IPS-NIHi11 (cell line): ENCODE measurements around the gene SF3B3.
"Not testable (repeated sequence)": the region's sequence is repeated elsewhere in the genome, so short reads cannot be mapped to it uniquely, and the experiment has no call there.

Experiments
- DNase-seq: peaks from one replicate; pipeline ENCODE4 v3.0.0; 2012; ENCODE audit warnings: mixed read lengths, low spot score

The SF3B3 gene

GRCh38 chr16:70511833-70512232 lies 11.8 kb upstream of the SF3B3 start:
- no peak for DNase-seq

- no peak for DNase-seq
Observed at GRCh38 chr16:70512456-70512855, 11.2 kb upstream of the SF3B3 start.

GRCh38 chr16:70520612-70521297 lies 2.9 kb upstream of the SF3B3 start:
- no peak for DNase-seq

- DNase-seq: no peak
Observed at GRCh38 chr16:70522216-70523075, 1.2 kb upstream of the SF3B3 start.

GRCh38 chr16:70523076-70523742 lies 407 bp upstream of the SF3B3 start, which contains the start of gene COG4:
TSS of gene COG4 (minus strand) at chr16:70523554. CDS start at chr16:70523543, 11 bp downstream.
- DNase-seq: peak; percentile 96

GRCh38 chr16:70524399-70524825 lies 796 bp downstream of the SF3B3 start:
- not testable (repeated sequence) for DNase-seq

GRCh38 chr16:70526403-70526802 lies 2.8 kb downstream of the SF3B3 start:
- no peak for DNase-seq

- no peak for DNase-seq
Observed at GRCh38 chr16:70527315-70527996, 3.8 kb downstream of the SF3B3 start.

GRCh38 chr16:70529051-70529777 lies 5.6 kb downstream of the SF3B3 start:
- DNase-seq: no peak

GRCh38 chr16:70529954-70530353 lies 6.3 kb downstream of the SF3B3 start:
- not testable (repeated sequence) for DNase-seq

- no peak for DNase-seq
Observed at GRCh38 chr16:70534971-70535370, 11.4 kb downstream of the SF3B3 start.

- no peak for DNase-seq
Observed at GRCh38 chr16:70540994-70541393, 17.4 kb downstream of the SF3B3 start.

- DNase-seq: no peak
Observed at GRCh38 chr16:70544548-70544947, 20.9 kb downstream of the SF3B3 start.

- DNase-seq: no peak
Observed at GRCh38 chr16:70548936-70549335, 25.3 kb downstream of the SF3B3 start.

- no peak for DNase-seq
Observed at GRCh38 chr16:70550082-70550481, 26.5 kb downstream of the SF3B3 start.

- no peak for DNase-seq
Observed at GRCh38 chr16:70551788-70552187, 28.2 kb downstream of the SF3B3 start.

GRCh38 chr16:70552675-70553074 lies 29.1 kb downstream of the SF3B3 start:
- no peak for DNase-seq

- DNase-seq: no peak
Observed at GRCh38 chr16:70553645-70554044, 30.0 kb downstream of the SF3B3 start.

GRCh38 chr16:70556063-70556462 lies 32.4 kb downstream of the SF3B3 start:
- DNase-seq: no peak

GRCh38 chr16:70561623-70562022 lies 38.0 kb downstream of the SF3B3 start:
- DNase-seq: no peak

GRCh38 chr16:70563636-70564035 lies 40.0 kb downstream of the SF3B3 start:
- no peak for DNase-seq
